NT2/D1 (cell line): Measurements from ENCODE around the gene SNX6.

ENCODE experiments used
- SUZ12 ChIP-seq: IDR thresholded peaks from 2 replicates; pipeline ENCODE4 v1.6.1; 2011; ENCODE audit not compliant: insufficient read length, insufficient read depth; ENCODE audit errors: extremely low read depth
- YY1 ChIP-seq: IDR thresholded peaks from 2 replicates; pipeline ENCODE4 v1.6.1; 2011; ENCODE audit not compliant: insufficient read length, insufficient read depth
- ZNF274 ChIP-seq: IDR thresholded peaks from 2 replicates; pipeline ENCODE4 v1.6.1; 2011; ENCODE audit warnings: mild to moderate bottlenecking, low read depth, low read length

DNA sequence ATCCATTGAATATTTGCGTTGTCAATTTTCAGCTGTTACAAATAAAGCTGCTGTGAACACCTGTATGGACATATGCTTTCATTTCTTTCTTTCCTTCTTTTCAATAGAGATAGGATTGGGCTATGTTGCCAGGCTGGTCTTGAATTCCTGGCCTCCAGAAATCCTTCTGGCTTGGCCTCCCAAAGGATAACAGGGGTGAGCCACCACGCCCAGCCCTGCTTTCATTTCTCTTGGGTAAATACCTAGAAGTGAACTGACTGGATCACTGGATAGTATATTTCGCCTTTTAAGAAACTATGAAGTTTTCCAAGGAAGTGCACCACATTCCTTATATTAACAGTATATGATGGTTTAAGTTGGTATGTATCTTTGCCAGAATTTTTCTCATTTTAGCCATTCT lies 58.2 kb downstream of the SNX6 start:
- TF ChIP-seq YY1 (no peak), SUZ12 (no peak), ZNF274 (no peak)
